K562 (cell line): Measurements from ENCODE around the gene MYO5C. TPM values are rescaled to one million over a fixed set of nuclear protein-coding genes. Genes with fewer than 3 reads are reported as not detected.

ENCODE experiments used
- ATAC-seq: fragments of 200-7000 bp; cut with Tn5 transposase; 3 replicates; pipeline ENCODE4 v1.9.1; 2020; ENCODE audit warnings: moderate library complexity
- BruUV-seq: library from RNA; stranded (reverse); fragments of 400-500 nt; replicated peaks from 2 replicates; lab custom pipeline; 2021; lab: Mats Ljungman, UMichigan
- CTCF ChIA-PET: fragments of 300-600 bp; formaldehyde crosslinking; extraction: SDS; loops from one replicate; lab custom pipeline; 2021; ENCODE audit warnings: low intra/inter-chr PET ratio; lab: Yijun Ruan, JAX
- POLR2A ChIA-PET: fragments of 300-600, 350-650 bp; sonication (Branson Sonifier 250); formaldehyde crosslinking; extraction: SDS; loops from one replicate; lab custom pipeline; 2021; ENCODE audit warnings: antibody characterized with exemption, inconsistent platforms; lab: Yijun Ruan, JAX
- DNase-seq, 4 experiments: peaks; one replicate each; pipeline versions ENCODE4 v3.0.0 to v3.0.0-alpha.2; 2011 to 2018; ENCODE audit warnings: low spot score in 3 of 4, mixed read lengths in 3 of 4; ENCODE audit errors: extremely low read depth in 1 of 4
- FAIRE-seq: peaks from 2 replicates; lab custom pipeline; 2011; peaks lifted over from hg19 to GRCh38; lab: Jason Lieb, UNC
- H2AFZ ChIP-seq: 2 replicates; pipeline ENCODE4 v1.6.0; 2011; ENCODE audit warnings: low read depth, low read length, control low read depth, inconsistent platforms
- H3K27ac ChIP-seq: fragments of 200-600 bp; 3 replicates; pipeline ENCODE4 v1.8.0; 2011; ENCODE audit warnings: low read depth, mild to moderate bottlenecking, control low read depth, inconsistent platforms, low read length, moderate library complexity, mixed read lengths; ENCODE audit errors: extremely low read depth
- H3K27me3 ChIP-seq, 2 experiments: fragments of 300-600 bp in 1 of 2; 2 replicates in 1 of 2; 3 replicates in 1 of 2; pipeline versions ENCODE4 v1.6.0 to v1.8.0; 2011; ENCODE audit warnings: inconsistent platforms in 2 of 2, low read length in 2 of 2, mild to moderate bottlenecking in 1 of 2, mixed read lengths in 1 of 2, moderate library complexity in 1 of 2; ENCODE audit not compliant: control insufficient read depth in 2 of 2, insufficient read depth in 2 of 2
- H3K36me3 ChIP-seq: fragments of 300-600 bp; 3 replicates; pipeline ENCODE4 v1.8.0; 2011; ENCODE audit warnings: mild to moderate bottlenecking, low read length, inconsistent platforms; ENCODE audit not compliant: control insufficient read depth, insufficient read depth
- H3K4me1 ChIP-seq, 2 experiments: fragments of 200-600 bp in 1 of 2; replicated peaks in 1 of 2; 2 replicates in 1 of 2; 3 replicates in 1 of 2; pipeline versions ENCODE4 v1.5.1 to v1.8.0; 2011; ENCODE audit warnings: inconsistent platforms in 2 of 2, low read length in 2 of 2, mild to moderate bottlenecking in 1 of 2, mixed read lengths in 1 of 2, moderate library complexity in 1 of 2; ENCODE audit not compliant: control insufficient read depth in 2 of 2, insufficient read depth in 2 of 2
- H3K4me2 ChIP-seq: 2 replicates; pipeline ENCODE4 v1.6.1; 2011; ENCODE audit warnings: low read length, control low read depth, inconsistent platforms, mixed read lengths; ENCODE audit not compliant: insufficient read depth
- H3K4me3 ChIP-seq: fragments of 200-600 bp; sonication (generic), shearing (Covaris generic); 2 replicates; pipeline ENCODE4 v1.5.1; 2016; ENCODE audit warnings: control low read depth, inconsistent platforms
- H3K79me2 ChIP-seq: fragments of 200-600 bp; 3 replicates; pipeline ENCODE4 v1.8.0; 2011; ENCODE audit warnings: low read length, inconsistent platforms; ENCODE audit not compliant: control insufficient read depth, insufficient read depth
- H3K9ac ChIP-seq, 2 experiments: 2 replicates each; pipeline versions ENCODE4 v1.6.0 to v1.6.1; 2011; ENCODE audit warnings: low read depth in 2 of 2, low read length in 2 of 2, control low read depth in 1 of 2, inconsistent platforms in 1 of 2, mild to moderate bottlenecking in 1 of 2, mixed read lengths in 1 of 2; ENCODE audit not compliant: insufficient read depth in 1 of 2
- H3K9me1 ChIP-seq: one replicate; pipeline ENCODE4 v1.6.0; 2011; ENCODE audit warnings: inconsistent platforms, mild to moderate bottlenecking, low read length, moderate library complexity; ENCODE audit not compliant: control insufficient read depth, insufficient read depth
- H3K9me3 ChIP-seq: replicated peaks from 2 replicates; pipeline ENCODE4 v1.5.1; 2011; ENCODE audit warnings: low read depth, low read length, inconsistent platforms; ENCODE audit not compliant: control insufficient read depth, insufficient read depth
- H4K20me1 ChIP-seq: replicated peaks from 2 replicates; pipeline ENCODE4 v1.6.1; 2011; ENCODE audit warnings: low read length, inconsistent platforms, mixed read lengths; ENCODE audit not compliant: control insufficient read depth, insufficient read depth
- CHD2 ChIP-seq: IDR thresholded peaks from 2 replicates; pipeline ENCODE4 v1.6.1; 2011; ENCODE audit warnings: low read depth, low read length
- DLX4 ChIP-seq: fragments of 250-450 bp; sonication (Bioruptor Pico); IDR thresholded peaks from 2 replicates; pipeline ENCODE4 v1.6.1; 2021; ENCODE audit warnings: mild to moderate bottlenecking
- ETV6 ChIP-seq, 3 experiments: fragments of 150-350 bp in 1 of 3; sonication (generic) in 1 of 3; formaldehyde crosslinking in 1 of 3; IDR thresholded peaks; 2 replicates each; pipeline versions ENCODE4 v1.6.1 to v1.8.0; 2014 to 2022; ENCODE audit warnings: borderline replicate concordance in 2 of 3, low read depth in 2 of 3, antibody characterized with exemption in 1 of 3, low read length in 1 of 3, mild to moderate bottlenecking in 1 of 3, missing genetic modification reagents in 1 of 3
- FOXP4 ChIP-seq: sonication (generic); formaldehyde crosslinking; IDR thresholded peaks from 2 replicates; pipeline ENCODE4 v1.8.0; 2022; ENCODE audit warnings: mild to moderate bottlenecking, missing genetic modification reagents, borderline replicate concordance
- HSF4 ChIP-seq: fragments of 250-450 bp; sonication (Bioruptor Pico); IDR thresholded peaks from 2 replicates; pipeline ENCODE4 v2.1.2; 2022; ENCODE audit warnings: mild to moderate bottlenecking, moderate library complexity, borderline replicate concordance
- IFI16 ChIP-seq: fragments of 250-450 bp; sonication (Bioruptor Pico); IDR thresholded peaks from 2 replicates; pipeline ENCODE4 v2.1.2; 2022; ENCODE audit warnings: mild to moderate bottlenecking, inconsistent platforms
- MAFF ChIP-seq: IDR thresholded peaks from 2 replicates; pipeline ENCODE4 v1.6.1; 2012; ENCODE audit warnings: low read length, improper control_type of control experiment
- MTA2 ChIP-seq: fragments of 450-650 bp; IDR thresholded peaks from 2 replicates; pipeline ENCODE4 v1.6.1; 2016; ENCODE audit warnings: low read depth
- MXI1 ChIP-seq: IDR thresholded peaks from 2 replicates; pipeline ENCODE4 v1.6.1; 2011; ENCODE audit warnings: low read depth, mild to moderate bottlenecking, improper control_type of control experiment, low read length
- NRF1 ChIP-seq, 2 experiments: fragments of 450-650 bp; IDR thresholded peaks in 1 of 2; conservative IDR thresholded peaks in 1 of 2; 2 replicates each; pipeline ENCODE4 v1.6.1; 2014; ENCODE audit warnings: mild to moderate bottlenecking in 2 of 2
- POLR2B ChIP-seq: fragments of 450-650 bp; IDR thresholded peaks from 2 replicates; pipeline ENCODE4 v1.6.1; 2018; ENCODE audit warnings: low read depth; ENCODE audit not compliant: partially characterized antibody
- RBM14 ChIP-seq: fragments of 200-400 bp; formaldehyde crosslinking; IDR thresholded peaks from 2 replicates; pipeline ENCODE4 v1.6.1; 2018; ENCODE audit warnings: low read depth, mild to moderate bottlenecking, low read length, moderate library complexity, borderline replicate concordance; ENCODE audit not compliant: insufficient read depth
- RBM17 ChIP-seq: fragments of 200-400 bp; formaldehyde crosslinking; IDR thresholded peaks from 2 replicates; pipeline ENCODE4 v1.6.1; 2017; ENCODE audit warnings: low read depth, mild to moderate bottlenecking, low read length, borderline replicate concordance
- ZBTB49 ChIP-seq: sonication (generic); formaldehyde crosslinking; IDR thresholded peaks from 2 replicates; pipeline ENCODE4 v1.8.0; 2022; ENCODE audit warnings: missing genetic modification reagents, mild to moderate bottlenecking, borderline replicate concordance
- WGBS: fragments of 100-300 bp; shearing (Covaris generic); methylation state at CpG from one replicate; pipeline ENCODE4 v1.1.6; 2016; ENCODE audit warnings: low coverage, mixed read lengths; ENCODE audit not compliant: insufficient coverage; ENCODE audit errors: missing lambda C conversion rate; 5-methylcytosine and 5-hydroxymethylcytosine counted together
- in situ Hi-C: fragments of 300-500 bp; cut with MboI; formaldehyde crosslinking; loops from 4 replicates; pipeline ENCODE4 v1.15.0; 2018; ENCODE audit warnings: inconsistent platforms, mixed read lengths
- intact Hi-C: fragments of 100-400 bp; cut with micrococcal nuclease; formaldehyde crosslinking; loops from 2 replicates; pipeline ENCODE4 v1.14.2; 2022
- polyA plus RNA-seq, 8 experiments: library from polyadenylated mRNA; depleted of rRNA in 4 of 8; stranded (reverse) in 5 of 8; unstranded in 3 of 8; fragments of >200 nt; fragmentation: Nextera tagmentation in 2 of 8; fragmentation: Illumina TruSeq in 1 of 8; extraction: Ambion mirVana in 2 of 8; extraction: Trizol in 1 of 8; gene quantifications; 2 replicates each; pipeline versions ENCODE4 v1.2.1 to v1.2.3, GENCODE V29; 2011 to 2014; ENCODE audit warnings: inconsistent platforms in 1 of 8, missing spikeins in 1 of 8
- total RNA-seq, 7 experiments: library from RNA; depleted of rRNA in 6 of 7; stranded (reverse); fragments of >200 nt in 6 of 7; fragmentation: Illumina TruSeq in 2 of 7; extraction: Trizol in 2 of 7; gene quantifications; 2 replicates each; pipeline versions ENCODE4 v1.2.1 to v1.2.3, GENCODE V29; 2011 to 2021; ENCODE audit warnings: low replicate concordance in 1 of 7

MYO5C gene
- total and polyA plus RNA-seq, 9 of the 15 experiments (the other 6 are each of a cell fraction or from before 2014, with no cell fraction given) = 0.01 to 0.24 TPM; not detected in 7

GRCh38 chr15:52281085-52282035 is 14.2 kb downstream of the MYO5C start:
- intact Hi-C loops (no loop called here), in situ Hi-C loops (no loop called here)
- Histone ChIP-seq H3K9me3 (no peaks in the 10 kb centered on the region), H4K20me1 (no peaks in the 10 kb centered on the region; the same call in 1 of the 2 replicates), H3K4me1 (no peaks in the 10 kb centered on the region), H3K9me1 (no peaks in the 10 kb centered on the region), H3K4me2 (no peak overlapping the region), H3K27ac (no peak overlapping the region), H2AFZ (no peak overlapping the region), H3K4me3 (no peak overlapping the region), H3K36me3 (no peaks in the 10 kb centered on the region), H3K79me2 (no peaks in the 10 kb centered on the region), H3K27me3 (peaks cover 2 to 60% of the 10 kb centered on the region in 2 experiments; a peak in 4 of 5 replicates), H3K9ac (no peak overlapping the region)
- POLR2A ChIA-PET = interaction anchor here (0.6 kb wide), 1 partner anchor 269 kb away, joined by 3 read pairs; no protein-coding TSS in a partner anchor
- TF ChIP-seq ETV6 (IDR thresholded peaks at IDR 0.05; ENCODE audit: borderline replicate concordance in 1 of 2, low read depth in 2 of 2, low read length in 1 of 2) (no peak), ETV6 (CRISPR knock-in tag; IDR thresholded peaks at IDR 0.05; ENCODE audit: borderline replicate concordance) (no peak), CHD2 (no peak), RBM17 (no peak), NRF1 (conservative IDR thresholded peaks at IDR 0.05 in 1 of 2, IDR thresholded peaks at IDR 0.05 in 1 of 2) (no peak), FOXP4 (CRISPR knock-in tag) (no peak), MXI1 (no peak), POLR2B (no peak), ZBTB49 (CRISPR knock-in tag) (no peak), MTA2 (no peak), RBM14 (no peak), IFI16 (CRISPR knock-in tag) (no peak), HSF4 (CRISPR knock-in tag) (no peak), MAFF (no peak), DLX4 (CRISPR knock-in tag) (no peak)
- ATAC-seq (no peak), FAIRE-seq (no peak), DNase-seq (no peak)
- WGBS = under 1% methylated on average over 9 of the region's 10 CpGs
- CTCF ChIA-PET = interaction anchor here (0.8 kb wide), 1 partner anchor 236 kb away, joined by 3 read pairs; no protein-coding TSS in a partner anchor
- BruUV-seq = no TSS peak
